GM12865 (cell line): ENCODE measurements around the gene B3GALNT1.
A peak's percentile ranks its signal among the peaks of the same experiment; 100 is the strongest.
"Not testable (repeated sequence)": the region's sequence is repeated elsewhere in the genome, so short reads cannot be mapped to it uniquely, and the experiment has no call there.

Experiments
- DNase-seq: peaks from one replicate; pipeline ENCODE4 v3.0.0; 2010; ENCODE audit warnings: low read depth
- H3K4me3 ChIP-seq: 2 replicates; pipeline ENCODE4 v1.5.1; 2011; ENCODE audit warnings: mild to moderate bottlenecking, low read depth, low read length, control low read depth
- CTCF ChIP-seq: IDR thresholded peaks from 2 replicates; pipeline ENCODE4 v1.5.1; 2011; ENCODE audit warnings: low read length, control low read depth, low read depth, inconsistent platforms; ENCODE audit not compliant: insufficient read depth; ENCODE audit errors: missing control alignments

Gene B3GALNT1

GRCh38 chr3:161035711-161036110 is 69.4 kb downstream of the B3GALNT1 start:
- TF ChIP-seq CTCF = no peak
- no peak for DNase-seq
- no peak overlapping the region for H3K4me3 ChIP-seq

GRCh38 chr3:161034913-161035550 is 70.1 kb downstream of the B3GALNT1 start:
- not testable (repeated sequence) for H3K4me3 ChIP-seq
- DNase-seq = peak; percentile 37
